ENCODE measurements around the gene HSPBAP1. TPM values are rescaled to one million over a fixed set of nuclear protein-coding genes. Genes with fewer than 3 reads are reported as not detected.

HSPBAP1 gene
- polyA plus RNA-seq, 1 donor (not counting 4 experiments of a cell fraction or from before 2014, with no cell fraction given): 9.5 TPM

DNA sequence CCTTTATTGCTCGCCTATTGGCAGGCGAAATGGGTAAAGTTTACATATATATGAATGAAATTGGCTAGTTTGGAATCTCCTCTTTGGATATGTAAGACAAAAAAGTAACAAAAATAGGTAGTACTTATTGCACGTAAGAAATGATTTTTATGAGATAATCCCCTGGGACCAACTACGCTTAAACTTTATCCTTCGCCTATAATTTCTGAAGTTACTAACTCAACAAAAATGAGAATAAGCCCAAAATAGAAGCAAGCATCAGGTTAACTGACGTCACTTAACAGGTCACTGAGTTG, 800 bp upstream of the HSPBAP1 start:
- Histone ChIP-seq H3K27me3 (ENCODE audit: control insufficient read depth, extremely low read depth, insufficient read depth, low read length) (no peaks in the 10 kb centered on the region), H3K4me2 (ENCODE audit: control insufficient read depth, extremely low read depth, insufficient read depth, low read depth, low read length) (peak overlapping the region; percentile 89), H3K4me3 (ENCODE audit: control insufficient read depth in 2 of 3, extremely low read depth in 1 of 3, insufficient read depth in 2 of 3, low read depth in 1 of 3, low read length in 3 of 3) (peak overlapping the region; percentile 66 to 85 (median 76)), H4K20me1 (ENCODE audit: control insufficient read depth, extremely low read depth, insufficient read depth, low read length) (no peaks in the 10 kb centered on the region), H3K36me3 (ENCODE audit: control insufficient read depth in 2 of 2, extremely low read depth in 1 of 2, insufficient read depth in 2 of 2, low read length in 2 of 2) (peaks cover 0 to 2% of the 10 kb centered on the region in 2 experiments), H3K9me1 (ENCODE audit: control insufficient read depth, extremely low read depth, insufficient read depth, low read length) (no peaks in the 10 kb centered on the region), H3K27ac (ENCODE audit: control insufficient read depth, insufficient read depth, low read length) (peak overlapping the region; percentile 99), H3K9me3 (ENCODE audit: control insufficient read depth, low read depth, low read length) (no peaks in the 10 kb centered on the region), H2AFZ (ENCODE audit: control insufficient read depth, low read length) (peak overlapping the region; percentile 72), H3K4me1 (ENCODE audit: control insufficient read depth, extremely low read depth, insufficient read depth, low read length) (peaks cover 43% of the 10 kb centered on the region), H3K9ac (ENCODE audit: control insufficient read depth, extremely low read depth, insufficient read depth, low read length) (peak overlapping the region; percentile 87), H3K79me2 (ENCODE audit: control insufficient read depth, insufficient read depth, low read length) (peaks cover 17% of the 10 kb centered on the region)
- DNase-seq (ENCODE audit: low read depth, low spot score) (no peak), FAIRE-seq (no peak)
- dilution Hi-C loops (cut with MboI; ENCODE audit: extremely low pct_ligation_motif_present, low sequenced_read_pairs): no loop called here
- TF ChIP-seq EZH2 (IDR thresholded peaks at IDR 0.05; ENCODE audit: low read length): no peak
- TF ChIP-seq, protein P1, sequence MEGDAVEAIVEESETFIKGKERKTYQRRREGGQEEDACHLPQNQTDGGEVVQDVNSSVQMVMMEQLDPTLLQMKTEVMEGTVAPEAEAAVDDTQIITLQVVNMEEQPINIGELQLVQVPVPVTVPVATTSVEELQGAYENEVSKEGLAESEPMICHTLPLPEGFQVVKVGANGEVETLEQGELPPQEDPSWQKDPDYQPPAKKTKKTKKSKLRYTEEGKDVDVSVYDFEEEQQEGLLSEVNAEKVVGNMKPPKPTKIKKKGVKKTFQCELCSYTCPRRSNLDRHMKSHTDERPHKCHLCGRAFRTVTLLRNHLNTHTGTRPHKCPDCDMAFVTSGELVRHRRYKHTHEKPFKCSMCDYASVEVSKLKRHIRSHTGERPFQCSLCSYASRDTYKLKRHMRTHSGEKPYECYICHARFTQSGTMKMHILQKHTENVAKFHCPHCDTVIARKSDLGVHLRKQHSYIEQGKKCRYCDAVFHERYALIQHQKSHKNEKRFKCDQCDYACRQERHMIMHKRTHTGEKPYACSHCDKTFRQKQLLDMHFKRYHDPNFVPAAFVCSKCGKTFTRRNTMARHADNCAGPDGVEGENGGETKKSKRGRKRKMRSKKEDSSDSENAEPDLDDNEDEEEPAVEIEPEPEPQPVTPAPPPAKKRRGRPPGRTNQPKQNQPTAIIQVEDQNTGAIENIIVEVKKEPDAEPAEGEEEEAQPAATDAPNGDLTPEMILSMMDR (optimal IDR thresholded peaks at IDR 0.05 in 1 of 3, IDR thresholded peaks at IDR 0.05 in 1 of 3, conservative IDR thresholded peaks at IDR 0.05 in 1 of 3; ENCODE audit: extremely low read depth in 1 of 3, insufficient read depth in 2 of 3, low read length in 3 of 3): no peak

DNA sequence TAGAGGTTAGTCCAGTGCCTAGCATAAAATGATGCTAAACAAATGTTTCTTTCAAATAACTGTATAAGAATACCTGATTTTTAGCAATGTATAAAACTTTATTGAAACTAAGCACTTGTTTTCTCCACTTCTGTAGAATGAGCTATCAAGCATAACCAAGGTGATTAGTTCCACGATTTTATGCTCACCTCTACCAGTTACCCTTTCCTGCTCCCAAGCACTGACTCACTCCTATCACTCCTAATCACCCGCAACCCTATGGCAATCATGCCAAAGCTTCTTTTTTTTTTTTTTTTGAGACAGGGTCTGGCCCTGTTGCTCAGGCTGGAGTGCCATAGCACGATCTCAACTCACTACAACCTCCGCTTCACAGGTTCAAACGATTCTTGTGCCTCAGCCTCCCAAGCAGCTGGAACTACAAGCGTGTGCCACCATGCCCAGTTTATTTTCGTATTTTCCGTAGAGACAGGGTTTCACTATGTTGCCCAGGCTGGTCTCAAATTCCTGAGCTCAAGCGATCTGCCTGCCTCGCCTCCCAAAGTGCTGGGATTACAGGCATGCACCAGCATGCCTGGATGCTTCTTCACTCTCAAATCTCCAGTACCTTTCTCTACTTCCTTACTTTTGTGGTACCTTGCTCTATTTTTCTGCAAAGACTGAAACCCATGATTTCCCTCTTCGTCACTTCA, 3.9 kb downstream of the HSPBAP1 start:
- FAIRE-seq: peak; percentile 82

More for the DNA sequence above, 3.9 kb downstream of the HSPBAP1 start:
- Histone ChIP-seq H3K79me2 (ENCODE audit: control insufficient read depth, insufficient read depth, low read length) (peaks cover 27% of the 10 kb centered on the region), H3K9me1 (ENCODE audit: control insufficient read depth, extremely low read depth, insufficient read depth, low read length) (no peaks in the 10 kb centered on the region), H3K4me3 (ENCODE audit: control insufficient read depth in 2 of 3, extremely low read depth in 1 of 3, insufficient read depth in 2 of 3, low read depth in 1 of 3, low read length in 3 of 3) (peak overlapping the region; percentile 16 to 49 (median 26)), H2AFZ (ENCODE audit: control insufficient read depth, low read length) (peak overlapping the region; percentile 87), H3K36me3 (ENCODE audit: control insufficient read depth in 2 of 2, extremely low read depth in 1 of 2, insufficient read depth in 2 of 2, low read length in 2 of 2) (peaks cover 0 to 2% of the 10 kb centered on the region in 2 experiments), H3K27ac (ENCODE audit: control insufficient read depth, insufficient read depth, low read length) (peak overlapping the region; percentile 87), H4K20me1 (ENCODE audit: control insufficient read depth, extremely low read depth, insufficient read depth, low read length) (no peaks in the 10 kb centered on the region), H3K9me3 (ENCODE audit: control insufficient read depth, low read depth, low read length) (no peaks in the 10 kb centered on the region), H3K4me1 (ENCODE audit: control insufficient read depth, extremely low read depth, insufficient read depth, low read length) (peaks cover 58% of the 10 kb centered on the region), H3K9ac (ENCODE audit: control insufficient read depth, extremely low read depth, insufficient read depth, low read length) (peak overlapping the region; percentile 75), H3K4me2 (ENCODE audit: control insufficient read depth, extremely low read depth, insufficient read depth, low read depth, low read length) (peak overlapping the region; percentile 71), H3K27me3 (ENCODE audit: control insufficient read depth, extremely low read depth, insufficient read depth, low read length) (no peaks in the 10 kb centered on the region)
- no peak for DNase-seq (ENCODE audit: low read depth, low spot score)
- dilution Hi-C loops (cut with MboI; ENCODE audit: extremely low pct_ligation_motif_present, low sequenced_read_pairs): no loop called here
- TF ChIP-seq, protein P1 (optimal IDR thresholded peaks at IDR 0.05 in 1 of 3, IDR thresholded peaks at IDR 0.05 in 1 of 3, conservative IDR thresholded peaks at IDR 0.05 in 1 of 3; ENCODE audit: extremely low read depth in 1 of 3, insufficient read depth in 2 of 3, low read length in 3 of 3): no peak
- TF ChIP-seq EZH2 (IDR thresholded peaks at IDR 0.05; ENCODE audit: low read length): no peak
